Measurements from ENCODE around the gene EID3. TPM values are rescaled to one million over a fixed set of nuclear protein-coding genes. Genes with fewer than 3 reads are reported as not detected.

EID3 gene
- total and polyA plus RNA-seq, 9 of the 15 experiments (the other 6 are each of a cell fraction or from before 2014, with no cell fraction given): 0.07 to 3.5 (median 0.42) TPM

DNA sequence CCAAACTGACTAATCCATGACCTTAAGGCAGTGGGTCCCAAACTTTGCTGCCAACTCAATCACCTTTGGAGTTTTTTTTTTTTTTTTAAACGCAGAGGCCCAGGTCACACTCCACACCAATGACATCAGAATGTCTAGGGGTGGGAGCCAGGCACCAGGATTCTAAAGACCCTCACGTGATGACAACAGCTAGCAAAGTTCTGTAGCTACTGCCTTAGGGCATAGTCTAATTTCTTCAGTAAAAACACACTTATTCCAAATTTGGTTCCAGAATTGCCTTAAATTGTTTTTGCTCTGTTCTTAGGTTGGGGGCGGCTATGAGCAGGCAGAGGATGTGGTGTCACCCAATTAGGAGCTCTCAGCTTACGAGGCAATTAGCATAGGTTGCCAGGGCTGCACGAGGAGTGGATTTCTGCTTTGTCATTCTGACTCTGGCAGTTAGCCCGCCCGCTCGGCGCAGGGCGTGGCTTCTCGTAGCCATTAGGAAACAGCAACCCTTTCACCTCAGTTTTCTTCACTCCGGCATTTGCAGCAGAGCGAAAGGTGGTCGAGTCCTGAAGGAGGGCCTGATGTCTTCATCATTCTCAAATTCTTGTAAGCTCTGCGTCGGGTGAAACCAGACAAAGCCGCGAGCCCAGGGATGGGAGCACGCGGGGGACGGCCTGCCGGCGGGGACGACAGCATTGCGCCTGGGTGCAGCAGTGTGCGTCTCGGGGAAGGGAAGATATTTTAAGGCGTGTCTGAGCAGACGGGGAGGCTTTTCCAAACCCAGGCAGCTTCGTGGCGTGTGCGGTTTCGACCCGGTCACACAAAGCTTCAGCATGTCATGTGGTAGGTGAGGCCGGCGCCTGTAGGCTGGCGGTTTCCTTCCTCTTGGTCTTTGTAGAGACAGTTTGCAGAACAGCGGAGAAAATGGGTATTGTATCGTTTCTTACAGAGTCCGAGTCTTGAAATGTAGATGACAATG is 16.7 kb upstream of the EID3 start (continued):
- TF ChIP-seq, protein P1, sequence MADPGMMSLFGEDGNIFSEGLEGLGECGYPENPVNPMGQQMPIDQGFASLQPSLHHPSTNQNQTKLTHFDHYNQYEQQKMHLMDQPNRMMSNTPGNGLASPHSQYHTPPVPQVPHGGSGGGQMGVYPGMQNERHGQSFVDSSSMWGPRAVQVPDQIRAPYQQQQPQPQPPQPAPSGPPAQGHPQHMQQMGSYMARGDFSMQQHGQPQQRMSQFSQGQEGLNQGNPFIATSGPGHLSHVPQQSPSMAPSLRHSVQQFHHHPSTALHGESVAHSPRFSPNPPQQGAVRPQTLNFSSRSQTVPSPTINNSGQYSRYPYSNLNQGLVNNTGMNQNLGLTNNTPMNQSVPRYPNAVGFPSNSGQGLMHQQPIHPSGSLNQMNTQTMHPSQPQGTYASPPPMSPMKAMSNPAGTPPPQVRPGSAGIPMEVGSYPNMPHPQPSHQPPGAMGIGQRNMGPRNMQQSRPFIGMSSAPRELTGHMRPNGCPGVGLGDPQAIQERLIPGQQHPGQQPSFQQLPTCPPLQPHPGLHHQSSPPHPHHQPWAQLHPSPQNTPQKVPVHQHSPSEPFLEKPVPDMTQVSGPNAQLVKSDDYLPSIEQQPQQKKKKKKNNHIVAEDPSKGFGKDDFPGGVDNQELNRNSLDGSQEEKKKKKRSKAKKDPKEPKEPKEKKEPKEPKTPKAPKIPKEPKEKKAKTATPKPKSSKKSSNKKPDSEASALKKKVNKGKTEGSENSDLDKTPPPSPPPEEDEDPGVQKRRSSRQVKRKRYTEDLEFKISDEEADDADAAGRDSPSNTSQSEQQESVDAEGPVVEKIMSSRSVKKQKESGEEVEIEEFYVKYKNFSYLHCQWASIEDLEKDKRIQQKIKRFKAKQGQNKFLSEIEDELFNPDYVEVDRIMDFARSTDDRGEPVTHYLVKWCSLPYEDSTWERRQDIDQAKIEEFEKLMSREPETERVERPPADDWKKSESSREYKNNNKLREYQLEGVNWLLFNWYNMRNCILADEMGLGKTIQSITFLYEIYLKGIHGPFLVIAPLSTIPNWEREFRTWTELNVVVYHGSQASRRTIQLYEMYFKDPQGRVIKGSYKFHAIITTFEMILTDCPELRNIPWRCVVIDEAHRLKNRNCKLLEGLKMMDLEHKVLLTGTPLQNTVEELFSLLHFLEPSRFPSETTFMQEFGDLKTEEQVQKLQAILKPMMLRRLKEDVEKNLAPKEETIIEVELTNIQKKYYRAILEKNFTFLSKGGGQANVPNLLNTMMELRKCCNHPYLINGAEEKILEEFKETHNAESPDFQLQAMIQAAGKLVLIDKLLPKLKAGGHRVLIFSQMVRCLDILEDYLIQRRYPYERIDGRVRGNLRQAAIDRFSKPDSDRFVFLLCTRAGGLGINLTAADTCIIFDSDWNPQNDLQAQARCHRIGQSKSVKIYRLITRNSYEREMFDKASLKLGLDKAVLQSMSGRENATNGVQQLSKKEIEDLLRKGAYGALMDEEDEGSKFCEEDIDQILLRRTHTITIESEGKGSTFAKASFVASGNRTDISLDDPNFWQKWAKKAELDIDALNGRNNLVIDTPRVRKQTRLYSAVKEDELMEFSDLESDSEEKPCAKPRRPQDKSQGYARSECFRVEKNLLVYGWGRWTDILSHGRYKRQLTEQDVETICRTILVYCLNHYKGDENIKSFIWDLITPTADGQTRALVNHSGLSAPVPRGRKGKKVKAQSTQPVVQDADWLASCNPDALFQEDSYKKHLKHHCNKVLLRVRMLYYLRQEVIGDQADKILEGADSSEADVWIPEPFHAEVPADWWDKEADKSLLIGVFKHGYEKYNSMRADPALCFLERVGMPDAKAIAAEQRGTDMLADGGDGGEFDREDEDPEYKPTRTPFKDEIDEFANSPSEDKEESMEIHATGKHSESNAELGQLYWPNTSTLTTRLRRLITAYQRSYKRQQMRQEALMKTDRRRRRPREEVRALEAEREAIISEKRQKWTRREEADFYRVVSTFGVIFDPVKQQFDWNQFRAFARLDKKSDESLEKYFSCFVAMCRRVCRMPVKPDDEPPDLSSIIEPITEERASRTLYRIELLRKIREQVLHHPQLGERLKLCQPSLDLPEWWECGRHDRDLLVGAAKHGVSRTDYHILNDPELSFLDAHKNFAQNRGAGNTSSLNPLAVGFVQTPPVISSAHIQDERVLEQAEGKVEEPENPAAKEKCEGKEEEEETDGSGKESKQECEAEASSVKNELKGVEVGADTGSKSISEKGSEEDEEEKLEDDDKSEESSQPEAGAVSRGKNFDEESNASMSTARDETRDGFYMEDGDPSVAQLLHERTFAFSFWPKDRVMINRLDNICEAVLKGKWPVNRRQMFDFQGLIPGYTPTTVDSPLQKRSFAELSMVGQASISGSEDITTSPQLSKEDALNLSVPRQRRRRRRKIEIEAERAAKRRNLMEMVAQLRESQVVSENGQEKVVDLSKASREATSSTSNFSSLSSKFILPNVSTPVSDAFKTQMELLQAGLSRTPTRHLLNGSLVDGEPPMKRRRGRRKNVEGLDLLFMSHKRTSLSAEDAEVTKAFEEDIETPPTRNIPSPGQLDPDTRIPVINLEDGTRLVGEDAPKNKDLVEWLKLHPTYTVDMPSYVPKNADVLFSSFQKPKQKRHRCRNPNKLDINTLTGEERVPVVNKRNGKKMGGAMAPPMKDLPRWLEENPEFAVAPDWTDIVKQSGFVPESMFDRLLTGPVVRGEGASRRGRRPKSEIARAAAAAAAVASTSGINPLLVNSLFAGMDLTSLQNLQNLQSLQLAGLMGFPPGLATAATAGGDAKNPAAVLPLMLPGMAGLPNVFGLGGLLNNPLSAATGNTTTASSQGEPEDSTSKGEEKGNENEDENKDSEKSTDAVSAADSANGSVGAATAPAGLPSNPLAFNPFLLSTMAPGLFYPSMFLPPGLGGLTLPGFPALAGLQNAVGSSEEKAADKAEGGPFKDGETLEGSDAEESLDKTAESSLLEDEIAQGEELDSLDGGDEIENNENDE (IDR thresholded peaks at IDR 0.05; ENCODE audit: low read depth, low read length): no peak
- TF ChIP-seq KLF16 (IDR thresholded peaks at IDR 0.05) (no peak), NFYB (IDR thresholded peaks at IDR 0.05; ENCODE audit: extremely low read depth, insufficient read length) (peak; percentile 30), LCOR (CRISPR knock-in tag; IDR thresholded peaks at IDR 0.05) (peak; percentile 86), RBM34 (IDR thresholded peaks at IDR 0.05; ENCODE audit: borderline replicate concordance, insufficient read depth, low read length) (no peak), KAT7 (CRISPR knock-in tag; IDR thresholded peaks at IDR 0.05; ENCODE audit: borderline replicate concordance) (peak; percentile 42; the same call in 1 of the 2 replicates), GABPA (tag; conservative IDR thresholded peaks at IDR 0.05; ENCODE audit: low read depth) (peak; percentile 73), ZNF668 (CRISPR knock-in tag; IDR thresholded peaks at IDR 0.05) (no peak), TAF1 (IDR thresholded peaks at IDR 0.05; ENCODE audit: control insufficient read depth, extremely low read depth, insufficient read depth, low read length, severe bottlenecking) (peak; percentile 93), RBFOX2 (IDR thresholded peaks at IDR 0.05; ENCODE audit: low read depth, low read length) (peak; percentile 99), POLR2AphosphoS5 (IDR thresholded peaks at IDR 0.05; ENCODE audit: control insufficient read depth, insufficient read depth, low read depth, low read length) (peak; percentile 94), HDAC2 (IDR thresholded peaks at IDR 0.05) (peak; percentile 83; the same call in 1 of the 2 replicates)
- TF ChIP-seq, protein P2, sequence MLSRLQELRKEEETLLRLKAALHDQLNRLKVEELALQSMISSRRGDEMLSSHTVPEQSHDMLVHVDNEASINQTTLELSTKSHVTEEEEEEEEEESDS (CRISPR knock-in tag; IDR thresholded peaks at IDR 0.05): no peak
- TF ChIP-seq, protein P3, sequence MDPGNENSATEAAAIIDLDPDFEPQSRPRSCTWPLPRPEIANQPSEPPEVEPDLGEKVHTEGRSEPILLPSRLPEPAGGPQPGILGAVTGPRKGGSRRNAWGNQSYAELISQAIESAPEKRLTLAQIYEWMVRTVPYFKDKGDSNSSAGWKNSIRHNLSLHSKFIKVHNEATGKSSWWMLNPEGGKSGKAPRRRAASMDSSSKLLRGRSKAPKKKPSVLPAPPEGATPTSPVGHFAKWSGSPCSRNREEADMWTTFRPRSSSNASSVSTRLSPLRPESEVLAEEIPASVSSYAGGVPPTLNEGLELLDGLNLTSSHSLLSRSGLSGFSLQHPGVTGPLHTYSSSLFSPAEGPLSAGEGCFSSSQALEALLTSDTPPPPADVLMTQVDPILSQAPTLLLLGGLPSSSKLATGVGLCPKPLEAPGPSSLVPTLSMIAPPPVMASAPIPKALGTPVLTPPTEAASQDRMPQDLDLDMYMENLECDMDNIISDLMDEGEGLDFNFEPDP (CRISPR knock-in tag; IDR thresholded peaks at IDR 0.05): no peak
